Progenitor cell of endocrine pancreas (in vitro differentiated cells): ENCODE measurements around the gene MAPK7. TPM values are rescaled to one million over a fixed set of nuclear protein-coding genes. Genes with fewer than 3 reads are reported as not detected.

Experiments
- DNase-seq: peaks from one replicate; pipeline ENCODE4 v3.0.0; 2021; ENCODE audit warnings: low spot score; ENCODE audit not compliant: unreplicated experiment
- H3K27ac Mint-ChIP-seq: 2 replicates; pipeline ENCODE4 v1.8.0; 2021; ENCODE audit warnings: mild to moderate bottlenecking, moderate library complexity, mixed read lengths
- H3K27me3 Mint-ChIP-seq: 2 replicates; pipeline ENCODE4 v1.8.0; 2021; ENCODE audit warnings: mixed read lengths
- H3K36me3 Mint-ChIP-seq: 2 replicates; pipeline ENCODE4 v1.8.0; 2022; ENCODE audit warnings: mixed read lengths; ENCODE audit not compliant: insufficient read depth
- H3K4me1 Mint-ChIP-seq: 2 replicates; pipeline ENCODE4 v1.8.0; 2021; ENCODE audit warnings: low read depth, mixed read lengths
- H3K4me3 Mint-ChIP-seq: 2 replicates; pipeline ENCODE4 v1.8.0; 2021; ENCODE audit warnings: low read depth, mild to moderate bottlenecking, moderate library complexity, mixed read lengths
- H3K9me3 Mint-ChIP-seq: 2 replicates; pipeline ENCODE4 v1.8.0; 2021; ENCODE audit warnings: low read depth, mixed read lengths
- CTCF ChIP-seq: fragments of 200-600 bp; sonication (generic); IDR thresholded peaks from one replicate; pipeline ENCODE4 v1.5.0; 2021; ENCODE audit warnings: antibody characterized with exemption, mild to moderate bottlenecking; ENCODE audit not compliant: unreplicated experiment
- total RNA-seq: library from RNA; stranded (reverse); gene quantifications from 2 replicates; pipeline ENCODE4 v1.2.1, GENCODE V29; 2021

The MAPK7 gene
- total RNA-seq, 1 donor from 2014 or later: 41.8 TPM

GRCh38 chr17:19370493-19370960 lies 7.8 kb upstream of the MAPK7 start:
- H3K27ac Mint-ChIP-seq: no peak overlapping the region
- H3K27me3 Mint-ChIP-seq: no peaks in the 10 kb centered on the region

GRCh38 chr17:19371259-19372010 lies 6.9 kb upstream of the MAPK7 start:
- Mint-ChIP-seq H3K27ac (no peak overlapping the region), H3K27me3 (no peaks in the 10 kb centered on the region), H3K36me3 (no peaks in the 10 kb centered on the region), H3K9me3 (no peaks in the 10 kb centered on the region), H3K4me3 (no peak overlapping the region), H3K4me1 (peaks cover 1% of the 10 kb centered on the region)
- TF ChIP-seq CTCF: no peak
- no peak for DNase-seq

More at GRCh38 chr17:19370493-19370960, 7.8 kb upstream of the MAPK7 start:
- Mint-ChIP-seq H3K4me3 (no peak overlapping the region), H3K9me3 (no peaks in the 10 kb centered on the region), H3K4me1 (no peaks in the 10 kb centered on the region), H3K36me3 (no peaks in the 10 kb centered on the region)
- no peak for TF ChIP-seq CTCF
- DNase-seq: no peak

- Mint-ChIP-seq H3K36me3 (no peaks in the 10 kb centered on the region), H3K27ac (no peak overlapping the region), H3K4me3 (no peak overlapping the region), H3K4me1 (peaks cover 4% of the 10 kb centered on the region), H3K27me3 (no peaks in the 10 kb centered on the region), H3K9me3 (no peaks in the 10 kb centered on the region)
- TF ChIP-seq CTCF: no peak
- DNase-seq: no peak
Measured at GRCh38 chr17:19372011-19372370, 6.3 kb upstream of the MAPK7 start.

GRCh38 chr17:19372439-19372838 lies 5.9 kb upstream of the MAPK7 start:
- Mint-ChIP-seq H3K4me1 (peaks cover 6% of the 10 kb centered on the region), H3K27me3 (no peaks in the 10 kb centered on the region), H3K36me3 (no peaks in the 10 kb centered on the region), H3K9me3 (no peaks in the 10 kb centered on the region), H3K4me3 (no peak overlapping the region), H3K27ac (no peak overlapping the region)
- TF ChIP-seq CTCF: no peak
- DNase-seq: no peak

GRCh38 chr17:19372866-19373504 lies 5.3 kb upstream of the MAPK7 start:
- DNase-seq: no peak
- H3K27me3 Mint-ChIP-seq: no peaks in the 10 kb centered on the region
- H3K36me3 Mint-ChIP-seq: no peaks in the 10 kb centered on the region
- no peak overlapping the region for H3K27ac Mint-ChIP-seq
- H3K4me1 Mint-ChIP-seq: peaks cover 6% of the 10 kb centered on the region
- TF ChIP-seq CTCF: no peak
- H3K9me3 Mint-ChIP-seq: no peaks in the 10 kb centered on the region
- H3K4me3 Mint-ChIP-seq: no peak overlapping the region
